DMS153 treated with DMSO at 0.1 percent for 48 hours (cell line): ENCODE measurements around the gene VDR.

Source experiments
- DNase-seq: peaks from one replicate; lab custom pipeline; 2025; ENCODE audit not compliant: unreplicated experiment; lab: John Stamatoyannopoulos, UW

Gene VDR

DNA sequence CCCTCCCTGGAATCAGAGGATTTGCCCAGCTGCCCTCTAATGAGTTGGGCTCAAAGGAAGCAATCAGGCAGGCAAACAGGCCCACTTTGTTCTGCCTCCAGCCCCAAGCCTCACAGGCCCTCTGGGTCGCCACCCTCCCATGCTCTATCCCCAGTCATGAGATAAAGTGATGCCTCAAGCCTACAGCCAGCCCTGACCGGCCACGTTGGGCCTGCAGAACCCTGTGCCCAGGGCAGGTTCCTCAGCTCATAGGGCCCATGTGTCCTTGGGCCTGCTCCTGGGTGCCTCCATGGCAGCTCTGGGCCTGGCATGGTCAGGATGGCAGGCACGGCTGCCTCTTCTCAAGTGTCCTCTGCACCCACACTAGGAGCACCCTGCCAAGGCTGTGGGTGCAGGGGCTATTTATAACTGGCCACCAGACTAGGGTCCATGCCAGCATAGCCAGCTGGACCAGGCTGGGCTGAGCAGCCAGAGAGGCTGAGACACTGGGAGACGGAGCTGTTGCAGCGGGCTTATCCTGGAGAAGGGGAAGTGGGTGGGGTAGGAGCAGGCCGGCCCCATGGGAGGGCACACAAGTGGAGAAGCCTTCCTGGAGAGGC is 105.3 kb downstream of the VDR start:
- DNase-seq, result no peak

DNA sequence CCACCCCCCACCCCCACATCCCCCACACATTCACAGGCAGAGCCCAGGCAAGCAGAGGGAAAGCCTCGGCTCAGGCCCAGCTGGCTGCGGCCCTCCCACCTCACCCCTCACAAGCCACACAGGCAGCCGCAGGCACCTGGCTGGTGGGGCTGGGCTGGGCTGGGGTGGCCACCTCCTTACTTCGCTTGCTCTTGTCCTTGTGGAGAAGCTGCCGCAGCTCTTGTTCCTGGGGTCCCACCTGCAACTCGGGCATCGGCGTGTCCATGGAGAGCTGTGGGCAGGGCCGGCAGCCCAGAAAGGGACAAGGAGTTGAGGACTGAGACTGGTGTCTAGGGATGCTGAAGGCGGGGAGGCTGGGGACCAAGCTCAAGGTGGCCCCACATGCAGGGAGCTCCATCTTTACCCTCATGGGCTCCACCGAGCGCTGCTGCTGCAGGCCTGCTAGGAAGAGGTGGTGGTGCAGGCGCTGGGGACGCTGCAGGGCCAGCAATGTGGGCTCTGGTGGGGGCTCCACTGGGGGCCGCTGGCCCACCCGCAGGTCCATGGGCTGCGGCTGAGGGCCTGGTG is 106.3 kb downstream of the VDR start:
- DNase-seq, result no peak

DNA sequence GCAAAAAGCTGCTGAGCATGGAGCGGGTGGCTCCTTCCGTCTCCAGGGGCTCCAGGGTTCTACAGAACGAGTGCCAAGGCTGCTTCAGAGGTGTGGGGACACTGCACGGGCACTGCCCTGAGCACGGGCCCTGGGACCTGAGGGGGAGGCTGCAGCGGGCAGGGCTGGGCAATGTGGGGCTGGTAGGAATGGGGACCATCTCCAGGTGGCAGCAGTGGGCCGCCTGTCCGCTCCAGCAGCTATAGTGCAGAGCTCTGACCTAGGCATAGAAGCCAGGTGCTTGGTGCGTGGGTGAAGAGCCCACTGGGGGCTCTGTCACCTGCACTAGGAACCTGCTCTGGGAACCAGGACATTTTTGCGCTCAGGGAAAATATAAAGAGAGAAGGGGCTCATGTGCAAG is 107.4 kb downstream of the VDR start:
- DNase-seq, result no peak

DNA sequence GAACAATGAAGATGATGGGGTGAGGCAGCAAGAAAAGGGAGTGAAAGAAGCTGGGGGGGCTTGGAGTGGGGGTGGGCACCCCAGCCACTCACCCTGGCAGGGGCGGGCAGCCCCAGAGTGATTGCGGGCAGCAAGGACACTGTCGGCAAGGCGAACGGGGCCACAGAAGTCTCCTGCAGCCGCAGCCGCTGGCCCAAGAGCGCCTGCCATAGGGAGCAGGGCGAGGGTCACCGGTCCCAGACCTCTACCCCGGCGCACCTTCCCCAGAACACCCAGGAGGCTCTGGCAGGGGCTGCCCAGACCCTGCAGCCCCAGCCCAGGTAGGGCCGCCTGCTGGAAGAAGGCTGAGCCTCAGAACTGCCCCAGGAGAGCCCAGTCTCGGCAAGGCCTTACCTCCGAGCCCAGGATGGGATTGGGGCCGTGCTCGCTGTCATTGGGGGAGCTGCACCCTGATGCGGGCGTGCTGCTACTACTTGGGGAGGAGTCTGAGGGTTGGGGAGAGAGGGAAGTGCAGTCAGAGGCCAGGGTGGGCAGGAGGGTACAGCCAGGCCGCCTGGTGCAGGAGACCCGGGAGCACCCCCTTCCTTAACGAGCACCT is 108.9 kb downstream of the VDR start:
- no peak for DNase-seq

DNA sequence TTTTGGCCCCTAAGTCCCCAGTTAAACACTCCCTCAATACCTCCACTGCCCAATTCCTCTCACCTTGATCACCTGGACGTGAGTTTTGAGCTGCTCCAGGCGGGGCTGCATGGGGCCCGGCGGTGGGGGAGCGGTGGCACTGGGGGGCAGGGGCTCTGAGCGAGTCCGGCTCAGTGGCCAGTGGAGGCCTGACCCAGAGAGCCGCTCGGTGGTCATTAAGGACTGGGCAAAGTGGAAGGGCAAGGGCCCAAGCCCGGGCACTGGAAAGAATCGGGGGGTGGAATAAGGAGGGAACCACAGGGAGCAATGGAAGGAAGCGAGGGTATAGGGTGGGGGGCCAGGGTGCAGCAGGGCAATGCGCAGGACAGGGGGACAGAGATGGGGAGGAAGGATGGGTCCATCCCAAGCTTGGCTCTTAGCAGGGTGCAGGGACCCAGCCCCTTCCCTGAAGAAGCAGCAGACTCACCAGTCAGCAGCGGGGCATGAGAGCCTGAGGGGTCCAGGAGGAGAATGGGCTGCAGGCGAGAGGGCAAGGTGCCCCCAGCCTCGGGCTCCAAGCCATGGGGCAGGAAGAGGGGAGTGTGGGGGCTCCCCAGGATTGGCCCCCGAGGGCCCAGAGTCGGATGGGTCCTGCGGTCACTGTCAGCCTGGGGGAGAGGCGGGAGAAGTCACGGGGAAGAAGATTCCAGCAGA is 109.5 kb downstream of the VDR start:
- DNase-seq, result no peak

DNA sequence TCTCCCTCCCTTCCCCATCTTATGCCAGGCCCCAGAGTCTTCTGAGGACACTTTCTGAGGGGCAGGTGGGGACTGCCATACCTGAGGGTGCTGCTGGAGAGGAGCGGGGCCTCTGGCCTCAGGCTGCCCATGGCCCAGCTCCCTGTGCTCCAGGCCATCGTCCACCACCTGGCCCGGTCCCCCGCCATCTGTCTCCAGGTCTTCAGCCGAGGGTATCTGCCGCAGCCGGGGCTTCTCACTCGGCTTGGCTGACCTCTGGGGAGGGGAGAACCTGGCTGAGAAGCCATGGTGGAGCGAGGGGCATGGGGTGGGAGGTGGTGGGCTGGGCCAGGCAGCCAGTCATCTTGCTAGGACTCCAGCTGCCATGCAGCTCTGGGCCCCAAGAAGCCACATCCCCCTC is 110.1 kb downstream of the VDR start:
- DNase-seq, result no peak

DNA sequence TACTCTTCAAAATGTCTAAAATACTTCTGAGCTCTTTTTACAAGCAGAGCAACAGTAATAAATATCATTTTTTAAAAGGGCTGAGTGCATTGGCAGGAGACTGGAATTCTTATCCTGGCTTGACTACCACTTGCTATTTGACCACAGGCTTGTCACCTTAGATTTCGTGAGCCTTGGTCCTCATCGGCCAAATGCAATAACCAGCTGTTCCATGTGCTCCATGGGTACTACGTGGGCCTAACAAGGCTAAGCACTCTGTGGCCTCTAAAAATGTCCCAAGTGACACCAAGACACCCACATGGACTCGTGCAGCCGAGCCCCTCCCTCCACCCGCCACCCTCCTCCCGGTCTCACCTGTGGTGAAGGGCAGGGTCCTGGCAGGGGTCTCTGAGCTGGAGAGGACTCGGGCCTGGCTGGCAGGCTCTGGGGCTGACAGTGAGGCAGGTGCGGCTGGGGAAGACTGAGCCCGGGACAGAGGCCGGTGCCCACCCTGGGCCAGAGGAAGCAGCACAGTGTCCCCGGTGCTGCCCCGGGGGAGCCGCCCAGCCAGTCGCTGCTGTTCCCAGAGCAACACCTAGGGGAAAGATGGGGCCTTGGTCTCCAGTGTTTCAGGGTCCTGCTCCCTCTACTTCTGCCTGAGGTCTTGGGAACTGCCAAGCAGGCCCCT is 111.6 kb downstream of the VDR start:
- no peak for DNase-seq

DNA sequence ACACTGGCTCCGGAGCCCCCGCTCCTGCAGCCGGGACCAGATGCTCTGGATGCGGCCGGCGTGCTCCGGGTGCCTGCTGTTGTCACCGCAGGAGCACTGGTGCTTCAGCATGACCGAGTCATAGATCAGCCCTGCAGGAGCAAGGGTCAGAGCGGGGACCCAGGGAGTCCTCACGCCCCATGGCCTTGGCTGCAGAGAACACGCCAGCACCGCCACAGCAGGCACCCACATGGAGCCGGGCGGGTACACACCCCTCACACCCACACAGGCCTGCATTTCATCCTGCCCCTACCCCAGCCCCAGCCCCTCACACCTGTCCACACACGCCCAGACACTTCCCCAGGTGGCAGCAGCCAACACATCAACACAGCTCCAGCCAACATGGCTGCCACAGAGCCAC is 112.9 kb downstream of the VDR start:
- DNase-seq, result no peak
